Left renal cortex interstitium (tissue), 4 donors: ENCODE results near the gene CPNE5. TPM values are rescaled to one million over a fixed set of nuclear protein-coding genes. Genes with fewer than 3 reads are reported as not detected.

ENCODE experiments used
- DNase-seq, 4 donors: peaks; one replicate each; pipeline ENCODE4 v3.0.0-alpha.2; 2013; ENCODE audit warnings: low read depth in 4 of 4, low spot score in 2 of 4, missing footprints in 1 of 4
- polyA plus RNA-seq, 4 donors: library from polyadenylated mRNA; unstranded; fragments of 120-200 nt; gene quantifications; one replicate each; pipeline ENCODE4 v1.2.1, GENCODE V29; 2013; ENCODE audit not compliant: insufficient read length in 4 of 4

The CPNE5 gene
- polyA plus RNA-seq, 4 donors: 12.2 to 16.6 (median 13.8) TPM

DNA sequence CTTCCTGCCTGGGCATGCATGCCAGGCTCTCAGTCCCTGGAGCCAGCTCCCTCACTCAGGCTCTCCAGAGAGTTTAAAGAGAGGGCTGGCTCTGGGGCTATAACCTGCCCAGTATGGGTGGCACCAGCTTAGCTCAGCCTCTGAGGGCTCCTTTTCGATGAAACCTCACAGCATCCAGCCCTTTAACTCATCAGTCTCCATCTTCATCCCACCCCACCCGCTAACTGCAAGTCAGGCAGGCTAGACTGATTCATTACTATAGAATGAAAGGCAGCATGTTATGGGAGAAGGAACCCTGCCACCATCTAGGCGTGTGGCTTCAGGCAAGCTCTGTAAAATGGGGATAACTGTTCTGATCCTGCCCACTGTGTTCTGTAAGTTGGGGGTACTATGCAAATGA lies 88.2 kb downstream of the CPNE5 start:
- no peak for DNase-seq

DNA sequence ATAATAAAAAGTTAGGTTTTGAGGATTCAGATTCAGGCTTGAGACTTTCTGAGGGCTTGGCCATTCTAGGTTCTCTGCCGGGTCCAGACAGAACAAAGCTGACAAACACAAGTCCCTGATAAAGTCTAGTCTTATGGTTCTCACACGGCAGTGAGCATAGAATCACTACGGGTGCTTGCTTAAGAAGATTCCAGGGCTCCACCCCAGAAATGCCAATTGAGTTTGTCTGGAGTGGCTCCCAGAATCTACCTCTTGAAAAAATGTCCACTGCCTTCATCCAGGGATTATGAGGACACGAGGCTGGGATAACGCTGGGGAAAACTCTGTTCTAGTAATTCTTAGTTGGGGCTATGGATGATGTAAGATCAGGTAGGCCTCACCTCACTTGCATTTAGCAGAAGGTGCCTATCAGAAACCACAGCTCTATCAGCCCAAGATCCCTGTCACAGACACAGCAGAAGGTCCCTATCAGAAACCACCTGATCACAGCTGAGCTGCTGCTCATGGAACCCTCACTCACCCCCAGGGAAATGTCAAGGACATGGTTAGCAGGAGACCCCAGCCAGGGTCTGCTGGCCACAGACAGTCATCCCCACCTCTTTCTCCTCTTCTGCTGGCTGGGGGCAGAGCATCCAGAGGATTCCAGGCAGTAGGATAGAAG lies 89.3 kb downstream of the CPNE5 start:
- DNase-seq: no peak

DNA sequence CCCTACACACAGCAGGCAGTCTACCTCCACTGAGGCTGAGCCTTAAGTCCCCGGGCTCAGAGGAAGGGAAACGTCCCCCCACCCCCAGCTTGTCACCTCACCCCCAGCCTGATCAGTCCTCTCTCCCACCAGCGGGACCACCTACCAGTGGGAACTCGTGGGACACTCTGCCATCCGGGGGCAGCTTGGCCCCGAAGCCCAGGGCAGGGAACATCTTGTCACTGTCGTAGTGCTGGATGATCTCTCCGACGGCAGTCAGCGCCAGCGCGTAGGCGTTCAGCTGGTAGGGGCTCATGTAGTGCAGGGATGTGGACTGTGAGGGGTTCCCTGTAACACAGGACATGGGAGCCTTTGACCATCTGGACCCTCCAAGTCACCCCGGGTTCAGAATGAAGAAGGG lies 93.0 kb downstream of the CPNE5 start:
- DNase-seq: no peak

DNA sequence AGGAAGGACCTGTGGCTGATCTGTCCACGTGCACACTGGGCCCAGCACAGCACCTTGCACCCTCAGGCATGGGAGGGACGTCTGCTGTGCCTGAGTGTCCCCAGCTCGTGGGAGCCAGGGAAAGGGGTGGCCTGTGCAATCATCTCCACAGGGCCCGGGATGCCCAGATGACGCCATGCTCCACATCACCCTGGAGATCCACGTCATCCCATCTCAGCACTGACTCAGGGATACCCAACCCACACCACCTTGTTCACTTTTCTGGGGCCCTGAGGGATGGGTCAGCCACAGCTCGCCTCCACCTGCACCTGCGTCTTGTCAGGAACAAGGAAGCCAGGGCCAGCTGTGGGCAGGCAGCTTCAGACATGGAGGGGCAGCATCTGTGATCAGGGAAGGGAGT lies 93.4 kb downstream of the CPNE5 start:
- no peak for DNase-seq

- no peak for DNase-seq
These were observed 94.0 kb downstream of the CPNE5 start for GRCh38 chr6:36745283-36745682.

GRCh38 chr6:36744304-36744673 lies 95.0 kb downstream of the CPNE5 start:
- DNase-seq: no peak

GRCh38 chr6:36743538-36744303 lies 95.5 kb downstream of the CPNE5 start:
- no peak for DNase-seq

DNA sequence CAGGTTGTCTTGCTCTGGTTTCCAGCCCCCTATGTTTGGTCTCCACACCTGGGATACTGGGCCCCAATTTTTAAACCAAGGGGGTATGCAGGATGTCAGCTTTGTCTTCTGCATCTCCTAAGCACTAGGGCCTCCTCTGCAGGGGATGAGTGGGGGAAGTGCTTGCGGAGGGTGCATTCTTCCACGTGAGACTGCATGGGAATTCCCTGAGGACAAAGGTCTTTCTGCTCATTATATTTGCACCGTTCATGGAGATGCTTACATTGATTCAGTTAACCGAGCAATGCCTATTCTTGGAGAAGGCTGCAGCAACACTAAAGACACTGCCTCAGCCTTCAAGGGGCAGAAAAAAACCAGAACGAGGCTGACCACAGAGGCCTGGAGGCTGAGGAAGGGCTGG lies 96.2 kb downstream of the CPNE5 start:
- DNase-seq: no peak

DNA sequence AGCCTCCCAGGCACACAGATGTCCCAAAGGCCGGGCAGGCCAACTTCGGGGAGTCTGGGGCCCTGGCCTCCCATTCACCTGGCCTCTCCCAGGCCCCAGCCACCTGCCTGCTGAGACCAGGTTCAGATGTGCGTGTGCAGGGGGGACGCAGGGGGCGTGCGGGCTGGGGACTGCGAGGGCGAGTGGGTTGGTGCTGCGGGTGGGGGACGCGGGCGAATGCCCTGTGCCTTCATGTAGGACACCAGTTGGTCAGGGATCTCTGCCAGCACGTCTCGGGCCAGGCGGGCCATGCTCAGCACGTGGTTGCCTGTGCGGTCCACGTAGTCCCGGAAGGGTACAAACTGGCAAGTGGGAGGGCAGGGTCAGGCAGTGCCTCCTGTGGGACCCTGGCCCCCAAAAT lies 97.1 kb downstream of the CPNE5 start:
- no peak for DNase-seq

- DNase-seq: no peak
These were observed 98.4 kb downstream of the CPNE5 start for GRCh38 chr6:36740818-36741179.

DNA sequence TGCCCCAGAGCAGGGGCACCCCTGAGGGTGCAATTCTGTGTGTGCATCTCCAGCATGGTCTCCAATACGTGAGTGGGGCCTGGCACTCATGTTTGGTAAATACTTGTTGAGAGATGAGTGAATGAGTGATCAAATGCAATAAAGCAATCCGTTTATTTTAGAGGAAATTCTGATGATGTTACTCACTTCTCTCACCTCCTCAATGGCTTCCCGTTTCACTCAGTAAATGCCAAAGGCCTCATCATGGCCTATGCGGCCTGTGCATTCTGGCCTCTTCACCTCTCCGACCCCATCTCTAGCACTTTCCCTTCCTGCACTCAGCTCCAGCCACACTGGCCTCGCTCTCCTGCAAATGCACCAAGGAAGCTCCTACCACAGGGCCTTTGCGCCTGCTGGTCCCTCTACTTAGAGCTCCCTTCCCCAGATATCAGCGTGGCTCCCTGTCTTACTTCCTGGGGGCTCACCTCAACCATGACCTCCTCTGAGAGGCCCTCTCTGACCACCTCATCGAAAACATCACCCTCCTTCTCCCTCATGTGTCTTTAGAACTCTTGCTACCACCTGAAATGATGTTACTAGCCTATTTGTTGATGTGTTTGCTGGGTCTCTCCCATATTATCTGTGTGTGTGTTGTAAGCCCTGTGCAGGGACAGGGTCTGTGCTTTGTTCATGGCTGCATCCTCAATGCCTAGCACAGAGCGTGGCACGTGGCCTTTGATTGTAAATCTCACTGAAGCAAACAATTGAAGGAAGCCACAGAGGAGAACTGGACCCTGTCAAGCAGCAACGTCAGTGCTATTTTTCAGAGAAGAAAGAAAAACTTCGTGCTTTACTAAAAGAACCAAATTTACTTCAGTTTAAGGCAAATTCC lies 99.1 kb downstream of the CPNE5 start:
- no peak for DNase-seq

GRCh38 chr6:36738108-36738507 lies 101.1 kb downstream of the CPNE5 start:
- no peak for DNase-seq

GRCh38 chr6:36737043-36737785 lies 102.0 kb downstream of the CPNE5 start:
- no peak for DNase-seq

DNA sequence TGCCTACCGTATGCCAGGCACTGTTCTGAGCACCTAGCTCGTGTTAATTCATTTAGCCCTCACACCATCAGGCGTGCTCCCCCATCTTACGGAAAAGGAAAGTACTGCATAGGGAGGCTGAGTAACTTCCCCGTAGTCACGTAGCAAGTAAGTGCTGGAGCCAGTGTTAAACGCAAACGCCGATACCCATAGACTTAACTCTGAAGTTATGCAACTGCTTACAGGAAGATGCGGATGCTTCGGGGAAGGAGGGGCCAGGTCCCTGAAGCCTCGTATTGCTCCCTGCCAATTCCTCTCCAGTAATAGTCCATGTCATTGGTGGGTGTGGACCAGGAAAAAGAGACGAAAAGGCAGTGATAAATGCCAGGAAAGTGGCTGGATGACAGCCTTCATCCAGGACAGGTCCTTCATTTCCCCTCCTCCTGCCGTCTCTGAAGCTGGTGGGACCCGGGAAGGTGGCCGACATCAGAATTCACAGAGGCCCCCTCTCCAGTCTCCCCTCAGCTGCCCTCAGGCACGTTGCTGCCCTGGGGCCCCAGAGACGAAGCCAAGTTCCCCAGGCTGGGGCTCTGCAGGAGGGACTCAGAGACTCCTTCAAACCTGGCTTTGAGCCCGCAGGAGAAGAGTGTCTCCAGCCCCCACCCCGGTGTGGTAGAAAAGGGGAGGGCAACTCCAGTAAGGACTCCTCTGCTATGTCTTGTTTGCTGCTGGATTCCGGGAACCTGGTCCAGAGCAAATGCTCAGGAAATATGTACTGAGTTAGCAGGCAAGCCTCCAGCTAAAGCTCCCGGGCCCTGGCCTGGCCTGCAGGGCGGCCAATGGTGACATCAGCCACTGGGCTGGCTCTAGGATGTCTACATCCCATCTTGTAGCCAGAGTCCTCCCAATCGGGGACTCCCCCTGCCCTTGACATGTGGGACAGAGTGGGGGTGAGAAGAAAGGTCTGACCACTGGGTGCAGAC lies 103.9 kb downstream of the CPNE5 start:
- DNase-seq: no peak

DNA sequence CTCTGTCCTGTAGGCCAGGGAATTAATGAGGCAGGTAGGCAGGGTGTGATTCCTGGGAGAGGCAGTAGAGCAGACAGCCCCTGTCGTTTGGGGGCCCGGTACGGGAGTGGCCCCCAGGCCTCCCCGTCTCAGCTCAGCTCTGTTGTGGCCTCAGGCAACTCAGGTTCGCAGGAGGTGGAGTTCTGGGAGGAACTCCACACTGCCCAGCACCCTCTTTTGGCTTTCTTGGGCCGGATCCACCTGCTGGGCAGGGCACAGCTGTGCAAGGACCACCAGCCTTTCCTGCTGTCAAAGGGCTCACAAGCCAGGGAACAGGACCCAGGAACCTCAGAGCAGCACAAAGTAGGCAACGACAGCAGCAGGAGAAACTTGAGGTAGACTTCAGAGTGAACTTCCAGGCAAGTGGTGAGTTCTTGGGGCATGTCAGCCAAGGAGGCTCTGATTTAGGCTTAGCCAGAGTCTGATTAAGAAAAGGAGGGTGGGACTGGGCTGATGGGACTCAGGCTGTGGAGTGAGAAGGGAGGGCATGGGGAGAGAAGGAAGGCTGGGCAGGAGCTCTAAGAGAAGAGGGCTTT lies 104.7 kb downstream of the CPNE5 start:
- DNase-seq: no peak

GRCh38 chr6:36733300-36733699 lies 105.9 kb downstream of the CPNE5 start:
- no peak for DNase-seq

- DNase-seq: no peak
These were observed 107.5 kb downstream of the CPNE5 start for GRCh38 chr6:36731622-36732310.

- DNase-seq: no peak
These were observed 108.5 kb downstream of the CPNE5 start for GRCh38 chr6:36730424-36731380.
